Astrocyte of the spinal cord (primary cell): ENCODE measurements around the gene ZNF217.
"Not testable (repeated sequence)": the region's sequence is repeated elsewhere in the genome, so short reads cannot be mapped to it uniquely, and the experiment has no call there.

Experiments used
- DNase-seq: peaks from one replicate; pipeline ENCODE4 v3.0.0; 2011; ENCODE audit warnings: low read depth, low spot score
- H3K4me3 ChIP-seq: 2 replicates; pipeline ENCODE4 v1.5.1; 2011; ENCODE audit warnings: low read depth, mild to moderate bottlenecking, low read length, moderate library complexity
- in situ Hi-C: cut with HindIII; loops from 2 replicates; pipeline ENCODE4 v1.10.0; 2017; ENCODE audit warnings: low sequenced_read_pairs
- TF ChIP-seq, protein P1 (sequence below): IDR thresholded peaks from 2 replicates; pipeline ENCODE4 v1.5.1; 2012; ENCODE audit warnings: low read depth, mild to moderate bottlenecking, low read length, inconsistent platforms

The ZNF217 gene

GRCh38 chr20:53608071-53608455 lies 14.4 kb upstream of the ZNF217 start:
- no peak overlapping the region for H3K4me3 ChIP-seq
- in situ Hi-C loops, result no loop called here
- TF ChIP-seq, protein P1, sequence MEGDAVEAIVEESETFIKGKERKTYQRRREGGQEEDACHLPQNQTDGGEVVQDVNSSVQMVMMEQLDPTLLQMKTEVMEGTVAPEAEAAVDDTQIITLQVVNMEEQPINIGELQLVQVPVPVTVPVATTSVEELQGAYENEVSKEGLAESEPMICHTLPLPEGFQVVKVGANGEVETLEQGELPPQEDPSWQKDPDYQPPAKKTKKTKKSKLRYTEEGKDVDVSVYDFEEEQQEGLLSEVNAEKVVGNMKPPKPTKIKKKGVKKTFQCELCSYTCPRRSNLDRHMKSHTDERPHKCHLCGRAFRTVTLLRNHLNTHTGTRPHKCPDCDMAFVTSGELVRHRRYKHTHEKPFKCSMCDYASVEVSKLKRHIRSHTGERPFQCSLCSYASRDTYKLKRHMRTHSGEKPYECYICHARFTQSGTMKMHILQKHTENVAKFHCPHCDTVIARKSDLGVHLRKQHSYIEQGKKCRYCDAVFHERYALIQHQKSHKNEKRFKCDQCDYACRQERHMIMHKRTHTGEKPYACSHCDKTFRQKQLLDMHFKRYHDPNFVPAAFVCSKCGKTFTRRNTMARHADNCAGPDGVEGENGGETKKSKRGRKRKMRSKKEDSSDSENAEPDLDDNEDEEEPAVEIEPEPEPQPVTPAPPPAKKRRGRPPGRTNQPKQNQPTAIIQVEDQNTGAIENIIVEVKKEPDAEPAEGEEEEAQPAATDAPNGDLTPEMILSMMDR, result no peak
- no peak for DNase-seq

- TF ChIP-seq, protein P1, result no peak
- no peak overlapping the region for H3K4me3 ChIP-seq
- in situ Hi-C loops, result no loop called here
- DNase-seq, result peak; percentile 84
Observed at GRCh38 chr20:53606364-53606985, 12.8 kb upstream of the ZNF217 start.

DNA sequence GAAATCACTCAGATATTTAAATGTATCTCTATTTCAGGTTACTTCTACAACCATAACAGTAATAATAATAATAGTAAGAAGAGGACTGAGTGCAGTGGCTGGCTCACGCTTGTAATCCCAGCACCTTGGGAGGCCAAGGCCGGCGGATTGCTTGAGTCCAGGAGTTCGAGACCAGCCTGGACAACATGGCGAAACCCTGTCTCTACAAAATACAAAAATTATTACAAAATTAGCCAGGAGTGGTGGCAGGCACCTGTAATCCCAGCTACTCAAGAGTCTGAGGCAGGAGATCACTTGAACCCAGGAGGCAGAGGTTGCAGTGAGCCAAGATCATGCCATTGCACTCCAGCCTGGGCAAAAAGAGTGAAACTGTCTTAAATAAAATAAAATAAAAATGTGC lies 11.8 kb upstream of the ZNF217 start:
- H3K4me3 ChIP-seq, in situ Hi-C loops: not testable (repeated sequence)

DNA sequence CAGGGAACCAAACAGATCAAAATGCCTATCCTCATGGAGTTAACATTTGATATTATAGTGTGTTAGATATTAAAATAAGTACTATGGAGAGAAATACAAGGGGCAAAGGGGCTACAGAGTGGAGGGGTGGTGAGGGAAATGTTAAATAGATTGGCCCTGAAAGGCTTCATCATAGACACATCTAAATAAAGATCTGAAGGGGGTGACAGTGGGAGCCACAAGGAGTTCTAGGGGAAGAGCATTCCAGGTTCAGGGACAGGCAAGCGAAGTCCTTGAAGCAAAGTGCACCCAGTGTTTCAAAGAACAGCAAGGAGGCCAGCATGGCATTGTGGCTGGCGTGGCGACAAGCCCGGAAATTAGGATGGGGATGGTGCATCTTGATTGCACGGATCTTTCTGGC lies 11.2 kb upstream of the ZNF217 start:
- H3K4me3 ChIP-seq, DNase-seq, in situ Hi-C loops: not testable (repeated sequence)

More for the DNA sequence above, 11.8 kb upstream of the ZNF217 start:
- DNase-seq, result not testable (repeated sequence)

GRCh38 chr20:53602661-53603060 lies 9.0 kb upstream of the ZNF217 start:
- in situ Hi-C loops, result no loop called here

GRCh38 chr20:53599910-53600632 lies 6.4 kb upstream of the ZNF217 start:
- no peak for DNase-seq
- TF ChIP-seq, protein P1, result no peak
- no peak overlapping the region for H3K4me3 ChIP-seq
- in situ Hi-C loops, result no loop called here

More at GRCh38 chr20:53602661-53603060, 9.0 kb upstream of the ZNF217 start:
- DNase-seq, result no peak
- TF ChIP-seq, protein P1, result no peak
- no peak overlapping the region for H3K4me3 ChIP-seq

DNA sequence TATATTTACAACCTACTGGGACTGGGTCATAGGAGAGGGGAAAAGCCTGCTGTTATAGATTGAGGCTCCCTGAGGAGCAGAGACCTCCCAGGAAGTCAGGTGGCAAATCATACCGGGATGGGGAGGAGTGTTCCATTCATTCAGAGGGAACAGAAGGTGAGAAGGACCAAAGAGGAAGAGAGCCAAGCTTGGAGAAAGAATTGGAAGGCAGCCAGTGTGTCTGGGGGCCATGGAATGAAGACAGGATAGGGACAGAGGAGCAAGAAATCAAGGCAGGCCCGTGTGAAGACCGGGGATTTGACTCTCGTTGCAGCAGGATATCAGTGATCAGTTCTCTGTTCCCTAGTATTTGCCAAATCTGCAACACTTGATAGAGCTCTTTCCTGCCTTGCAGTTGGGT lies 5.7 kb upstream of the ZNF217 start:
- H3K4me3 ChIP-seq, result no peak overlapping the region
- DNase-seq, result no peak
- in situ Hi-C loops, result no loop called here
- TF ChIP-seq, protein P1, result no peak
